Upper lobe of left lung (tissue), 6 donors: ENCODE data around the gene BTRC. TPM values are rescaled to one million over a fixed set of nuclear protein-coding genes. Genes with fewer than 3 reads are reported as not detected.
A peak's percentile ranks its signal among the peaks of the same experiment; 100 is the strongest.

Experiments
- ATAC-seq, 2 donors: fragments of 200-7000 bp; cut with Tn5 transposase; one replicate each; pipeline ENCODE4 v1.9.1; 2022; ENCODE audit warnings: mild to moderate bottlenecking in 2 of 2, moderate library complexity in 2 of 2; ENCODE audit not compliant: low FRiP score in 2 of 2
- DNase-seq, 2 donors: peaks; one replicate each; pipeline ENCODE4 v3.0.0-alpha.2; 2019 to 2020
- H3K27ac ChIP-seq, 4 donors: fragments of 200-600 bp; sonication (generic); one replicate each; pipeline ENCODE4 v1.5.1; 2016 to 2019
- H3K27me3 ChIP-seq, 4 donors: fragments of 200-600 bp; sonication (generic); one replicate each; pipeline ENCODE4 v1.5.1; 2017 to 2019
- H3K36me3 ChIP-seq, 4 donors: fragments of 200-600 bp; sonication (generic); one replicate each; pipeline ENCODE4 v1.5.1; 2016 to 2019
- H3K4me1 ChIP-seq, 4 donors: fragments of 200-600 bp; sonication (generic); one replicate each; pipeline ENCODE4 v1.5.1; 2018 to 2019
- H3K4me3 ChIP-seq, 4 donors: fragments of 200-600 bp; sonication (generic); one replicate each; pipeline ENCODE4 v1.5.1; 2017 to 2019; ENCODE audit warnings: mild to moderate bottlenecking in 2 of 4, moderate library complexity in 1 of 4
- H3K9me3 ChIP-seq, 4 donors: fragments of 200-600 bp; sonication (generic); one replicate each; pipeline ENCODE4 v1.5.1; 2018 to 2019
- EP300 ChIP-seq, 4 donors: sonication (generic); formaldehyde crosslinking; IDR thresholded peaks; one replicate each; pipeline ENCODE4 v1.5.1; 2017; ENCODE audit warnings: antibody characterized with exemption in 4 of 4, control low read depth in 2 of 4
- POLR2A ChIP-seq, 4 donors: fragments of 450-650 bp; IDR thresholded peaks; one replicate each; pipeline ENCODE4 v1.5.1; 2016 to 2017; ENCODE audit warnings: antibody characterized with exemption in 4 of 4, mild to moderate bottlenecking in 2 of 4
- POLR2AphosphoS5 ChIP-seq, 2 donors: sonication (generic); formaldehyde crosslinking; IDR thresholded peaks; one replicate each; pipeline ENCODE4 v1.5.1; 2017; ENCODE audit warnings: antibody characterized with exemption in 2 of 2
- WGBS, 2 donors: methylation state at CpG; one replicate each; pipeline ENCODE4 v1.1.5; 2017 to 2018; 5-methylcytosine and 5-hydroxymethylcytosine counted together
- total RNA-seq, 6 donors: library from RNA; depleted of rRNA in 4 of 6; stranded (reverse); fragments of >200 nt in 4 of 6; gene quantifications; one replicate each; pipeline versions ENCODE4 v1.1.0 to v1.2.1, GENCODE V29; 2016 to 2021
- TF ChIP-seq, protein P1 (sequence below), 6 experiments: fragments of 450-650 bp in 4 of 6; fragments of 200-600 bp in 2 of 6; sonication (generic) in 2 of 6; IDR thresholded peaks; one replicate each; pipeline ENCODE4 v1.5.1; 2016 to 2019; ENCODE audit warnings: antibody characterized with exemption in 6 of 6
- donor health status: DM: no; HTN: no; CAD: no; lungs with moderate emphysema.
- donor health status: DM: no; HTN: yes; CAD: no; lungs with severe emphysema.

BTRC gene
- total RNA-seq, 6 donors from 2014 or later: 8.5 to 21.0 (median 11.6) TPM

GRCh38 chr10:101375076-101375475 is 21.1 kb downstream of the BTRC start:
- ATAC-seq (no peak), DNase-seq (no peak)
- Histone ChIP-seq H3K9me3 (no peaks in the 10 kb centered on the region), H3K27ac (no peak overlapping the region), H3K36me3 (no peaks in the 10 kb centered on the region), H3K4me1 (no peaks in the 10 kb centered on the region), H3K4me3 (no peak overlapping the region), H3K27me3 (no peaks in the 10 kb centered on the region)
- 87 to 92% methylated on average over 7 of the region's 7 CpGs for WGBS, 2 donors
- TF ChIP-seq POLR2AphosphoS5 (IDR thresholded peaks at IDR 0.05): no peak
- no peak for TF ChIP-seq POLR2A (IDR thresholded peaks at IDR 0.05)
- no peak for TF ChIP-seq EP300 (IDR thresholded peaks at IDR 0.05)
- TF ChIP-seq, protein P1, sequence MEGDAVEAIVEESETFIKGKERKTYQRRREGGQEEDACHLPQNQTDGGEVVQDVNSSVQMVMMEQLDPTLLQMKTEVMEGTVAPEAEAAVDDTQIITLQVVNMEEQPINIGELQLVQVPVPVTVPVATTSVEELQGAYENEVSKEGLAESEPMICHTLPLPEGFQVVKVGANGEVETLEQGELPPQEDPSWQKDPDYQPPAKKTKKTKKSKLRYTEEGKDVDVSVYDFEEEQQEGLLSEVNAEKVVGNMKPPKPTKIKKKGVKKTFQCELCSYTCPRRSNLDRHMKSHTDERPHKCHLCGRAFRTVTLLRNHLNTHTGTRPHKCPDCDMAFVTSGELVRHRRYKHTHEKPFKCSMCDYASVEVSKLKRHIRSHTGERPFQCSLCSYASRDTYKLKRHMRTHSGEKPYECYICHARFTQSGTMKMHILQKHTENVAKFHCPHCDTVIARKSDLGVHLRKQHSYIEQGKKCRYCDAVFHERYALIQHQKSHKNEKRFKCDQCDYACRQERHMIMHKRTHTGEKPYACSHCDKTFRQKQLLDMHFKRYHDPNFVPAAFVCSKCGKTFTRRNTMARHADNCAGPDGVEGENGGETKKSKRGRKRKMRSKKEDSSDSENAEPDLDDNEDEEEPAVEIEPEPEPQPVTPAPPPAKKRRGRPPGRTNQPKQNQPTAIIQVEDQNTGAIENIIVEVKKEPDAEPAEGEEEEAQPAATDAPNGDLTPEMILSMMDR (IDR thresholded peaks at IDR 0.05): no peak

DNA sequence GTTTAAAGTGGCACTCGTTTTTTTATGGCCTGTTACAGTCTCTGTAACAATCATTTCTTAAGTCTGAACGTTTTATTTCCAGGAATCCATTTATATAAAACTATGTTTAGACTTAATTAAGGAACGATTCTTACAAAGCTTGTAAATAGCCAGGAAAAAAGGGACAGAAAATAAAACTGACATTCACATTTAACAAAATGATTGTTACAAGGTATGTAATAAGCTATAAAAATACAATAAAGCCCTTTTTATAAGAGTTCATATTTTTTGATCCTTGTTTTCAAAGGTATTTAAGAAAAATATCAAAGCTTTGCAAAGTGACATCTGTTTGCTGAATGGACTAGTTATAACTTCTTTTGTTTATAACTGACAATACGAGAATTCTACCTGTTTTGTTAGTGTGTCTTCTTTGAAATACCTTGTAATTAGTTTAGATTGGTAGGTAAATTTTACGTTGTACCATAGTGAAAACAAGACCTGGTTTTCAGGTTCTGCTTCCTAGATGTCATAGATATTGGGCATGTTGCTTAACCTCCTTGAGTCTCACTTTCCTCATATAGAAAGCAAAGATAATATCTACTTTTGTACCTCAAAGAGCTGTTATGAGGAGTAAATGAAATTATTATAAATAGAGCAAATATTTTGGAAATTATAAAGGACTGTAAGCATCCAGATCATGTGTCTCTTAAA is 25.8 kb downstream of the BTRC start:
- Histone ChIP-seq H3K9me3 (no peaks in the 10 kb centered on the region), H3K27me3 (no peaks in the 10 kb centered on the region), H3K36me3 (no peaks in the 10 kb centered on the region), H3K4me1 (peaks cover 0 to 4% (median 2%) of the 10 kb centered on the region in 4 donors), H3K27ac (no peak overlapping the region), H3K4me3 (no peak overlapping the region)
- no peak for TF ChIP-seq EP300 (IDR thresholded peaks at IDR 0.05)
- TF ChIP-seq POLR2A (IDR thresholded peaks at IDR 0.05): no peak
- TF ChIP-seq POLR2AphosphoS5 (IDR thresholded peaks at IDR 0.05): no peak
- TF ChIP-seq, protein P1 (IDR thresholded peaks at IDR 0.05): no peak
- DNase-seq: no peak
- no peak for ATAC-seq
- 77 to 80% methylated on average over 5 of the region's 5 CpGs for WGBS, 2 donors

- Histone ChIP-seq H3K36me3 (no peaks in the 10 kb centered on the region), H3K4me1 (peaks cover 0 to 4% (median 2%) of the 10 kb centered on the region in 4 donors), H3K27ac (no peak overlapping the region), H3K9me3 (no peaks in the 10 kb centered on the region), H3K27me3 (no peaks in the 10 kb centered on the region), H3K4me3 (no peak overlapping the region)
- ATAC-seq (no peak), DNase-seq (peak in 1 of 2 donors; percentile 26)
- no peak for TF ChIP-seq POLR2AphosphoS5 (IDR thresholded peaks at IDR 0.05)
- TF ChIP-seq, protein P1 (IDR thresholded peaks at IDR 0.05): no peak
- TF ChIP-seq EP300 (IDR thresholded peaks at IDR 0.05): no peak
- TF ChIP-seq POLR2A (IDR thresholded peaks at IDR 0.05): no peak
- 51 to 66% methylated on average over 5 of the region's 5 CpGs for WGBS, 2 donors
These were observed 26.5 kb downstream of the BTRC start for GRCh38 chr10:101380353-101381017.

- WGBS, 2 donors: 90 to 100% methylated on average over 1 of the region's 1 CpG
- no peak overlapping the region for H3K4me3 ChIP-seq
- TF ChIP-seq POLR2A (IDR thresholded peaks at IDR 0.05) (no peak), EP300 (IDR thresholded peaks at IDR 0.05) (no peak), POLR2AphosphoS5 (IDR thresholded peaks at IDR 0.05) (no peak)
- TF ChIP-seq, protein P1 (IDR thresholded peaks at IDR 0.05): no peak
- H3K27me3 ChIP-seq: no peaks in the 10 kb centered on the region
- H3K27ac ChIP-seq: peak overlapping the region in 1 of 4 donors; percentile 34
- H3K4me1 ChIP-seq: peaks cover 0 to 8% (median 0%) of the 10 kb centered on the region in 4 donors
- DNase-seq (no peak), ATAC-seq (no peak)
- H3K36me3 ChIP-seq: no peaks in the 10 kb centered on the region
- H3K9me3 ChIP-seq: no peaks in the 10 kb centered on the region
These were observed 32.1 kb downstream of the BTRC start for GRCh38 chr10:101385866-101386658.
